Keratinocyte (primary cell): ENCODE results near the gene TP53AIP1.

Experiments used
- CTCF ChIP-seq, 3 experiments: IDR thresholded peaks in 1 of 3; conservative IDR thresholded peaks in 1 of 3; optimal IDR thresholded peaks in 1 of 3; 2 replicates in 2 of 3; 3 replicates in 1 of 3; pipeline versions ENCODE3 to v1.5.1; 2011; ENCODE audit warnings: low read length in 3 of 3, mild to moderate bottlenecking in 3 of 3, moderate library complexity in 2 of 3, control low read depth in 1 of 3, inconsistent platforms in 1 of 3; ENCODE audit not compliant: insufficient read depth in 2 of 3; ENCODE audit errors: extremely low read depth in 1 of 3
- EZH2 ChIP-seq: IDR thresholded peaks from one replicate; pipeline ENCODE4 v1.6.1; 2012; ENCODE audit warnings: inconsistent platforms, mild to moderate bottlenecking, low read length, moderate library complexity

- TF ChIP-seq CTCF (optimal IDR thresholded peaks at IDR 0.05 in 1 of 3, IDR thresholded peaks at IDR 0.05 in 1 of 3, conservative IDR thresholded peaks at IDR 0.05 in 1 of 3; ENCODE audit: extremely low read depth in 1 of 3, insufficient read depth in 2 of 3, low read length in 3 of 3) = no peak
- no peak for TF ChIP-seq EZH2
These were observed 5.9 kb downstream of the TP53AIP1 start for GRCh38 chr11:128936606-128937251.
